ENCODE measurements around the gene STIM1.

DNA sequence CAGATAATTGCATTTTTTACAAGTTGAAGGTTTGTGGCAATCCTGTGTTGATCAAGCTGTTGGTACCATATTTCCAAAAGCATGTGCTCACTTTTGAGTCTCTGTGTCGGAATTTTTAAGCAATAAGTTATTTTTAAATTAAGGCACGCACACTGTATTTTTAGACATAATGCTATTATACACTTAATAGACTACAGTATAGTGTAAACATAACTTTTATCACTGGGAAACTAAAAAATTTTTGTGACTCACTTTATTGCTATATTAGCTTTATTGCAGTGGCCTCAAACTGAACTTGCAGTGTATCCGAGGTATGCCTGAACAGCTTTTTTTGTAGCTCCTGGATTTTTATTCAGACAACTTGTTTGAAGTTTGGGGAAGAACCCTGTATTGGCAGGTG lies 207.9 kb downstream of the STIM1 start:
- TF ChIP-seq CTCF (IDR thresholded peaks at IDR 0.05; ENCODE audit: low read length), result no peak
- TF ChIP-seq EZH2 (IDR thresholded peaks at IDR 0.05; ENCODE audit: borderline replicate concordance, low read length), result no peak

All from OCI-LY1 (cell line).